Left ventricle myocardium superior (tissue), 1 donor: ENCODE measurements around the gene RANBP9. TPM values are rescaled to one million over a fixed set of nuclear protein-coding genes. Genes with fewer than 3 reads are reported as not detected.

Experiments
- ATAC-seq: fragments of 200-7000 bp; cut with Tn5 transposase; one replicate; pipeline ENCODE4 v1.9.1; 2020; ENCODE audit warnings: mild to moderate bottlenecking, moderate library complexity
- DNase-seq: peaks from one replicate; pipeline ENCODE4 v3.0.0-alpha.2; 2020
- intact Hi-C: fragments of 100-400 bp; cut with micrococcal nuclease; formaldehyde crosslinking; loops from one replicate; pipeline ENCODE4 v1.11.0; 2022
- total RNA-seq: library from RNA; stranded (reverse); fragmentation: NEBNext Ultra II Directional; extraction: Animal tissue kit (Norgen Biotek cat#: 25700); gene quantifications from one replicate; pipeline ENCODE4 v1.2.1, GENCODE V29; 2021
- donor health status: DM: no; HTN: yes; CAD: no; lungs with severe emphysema.

Gene RANBP9
- total RNA-seq, 1 donor from 2014 or later, result 31.9 TPM

DNA sequence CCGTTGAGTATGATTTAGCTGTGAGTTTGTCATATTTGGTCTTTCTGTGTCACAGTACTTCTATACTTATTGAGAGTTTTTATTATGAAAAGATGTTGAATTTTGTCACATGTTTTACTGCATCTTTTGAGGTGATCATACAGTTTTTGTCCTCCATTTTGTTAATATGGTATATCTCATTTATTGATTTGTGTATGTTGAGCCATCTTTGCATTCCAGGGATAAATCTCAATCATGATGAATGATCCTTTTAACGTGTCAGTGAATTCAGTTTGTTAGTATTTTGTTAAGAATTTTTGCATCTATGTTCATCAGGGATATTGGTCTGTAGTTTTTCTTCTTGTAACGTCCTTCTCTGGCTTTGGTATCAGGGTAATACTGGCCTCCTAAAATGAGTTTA is 133.7 kb downstream of the RANBP9 start:
- intact Hi-C loops, result no loop called here
- no peak for DNase-seq
- ATAC-seq, result no peak

DNA sequence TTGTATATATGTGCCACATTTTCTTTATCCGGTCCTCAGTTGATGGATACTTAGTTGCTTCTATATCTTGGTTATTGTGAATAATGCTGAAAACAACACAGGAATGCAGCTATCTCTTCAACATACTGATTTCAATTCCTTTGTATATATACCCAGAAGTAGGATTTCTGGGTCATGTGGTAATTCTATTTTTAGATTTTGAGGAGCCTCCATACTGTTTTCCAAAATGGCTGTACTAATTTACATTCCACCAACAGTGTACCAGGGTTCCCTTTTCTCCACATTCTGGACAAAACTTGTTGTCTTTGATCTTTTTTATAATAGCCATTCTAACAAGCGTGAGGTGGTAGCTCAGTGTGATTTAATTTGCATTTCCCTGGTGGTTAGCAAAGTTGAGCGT is 135.6 kb downstream of the RANBP9 start:
- DNase-seq (no peak), ATAC-seq (no peak)
- intact Hi-C loops, result no loop called here

DNA sequence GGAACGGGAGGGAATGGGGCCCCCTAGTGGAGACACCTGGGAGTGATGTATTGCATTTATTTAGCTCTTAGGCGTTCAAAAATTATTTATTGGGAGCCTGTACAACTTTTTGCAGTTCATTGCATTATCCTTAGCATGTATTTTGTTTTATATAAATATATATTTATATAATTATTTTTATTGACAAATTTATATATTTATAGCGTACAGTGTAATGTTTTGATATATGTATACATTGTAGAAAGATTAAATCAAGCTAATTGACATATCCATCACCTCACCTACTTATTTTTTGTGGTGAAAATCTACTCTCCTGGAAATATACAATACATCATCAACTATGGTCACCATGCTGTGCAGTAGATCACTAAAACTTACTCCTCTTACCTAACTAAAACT is 136.3 kb downstream of the RANBP9 start:
- no peak for ATAC-seq
- intact Hi-C loops, result no loop called here
- DNase-seq, result no peak

DNA sequence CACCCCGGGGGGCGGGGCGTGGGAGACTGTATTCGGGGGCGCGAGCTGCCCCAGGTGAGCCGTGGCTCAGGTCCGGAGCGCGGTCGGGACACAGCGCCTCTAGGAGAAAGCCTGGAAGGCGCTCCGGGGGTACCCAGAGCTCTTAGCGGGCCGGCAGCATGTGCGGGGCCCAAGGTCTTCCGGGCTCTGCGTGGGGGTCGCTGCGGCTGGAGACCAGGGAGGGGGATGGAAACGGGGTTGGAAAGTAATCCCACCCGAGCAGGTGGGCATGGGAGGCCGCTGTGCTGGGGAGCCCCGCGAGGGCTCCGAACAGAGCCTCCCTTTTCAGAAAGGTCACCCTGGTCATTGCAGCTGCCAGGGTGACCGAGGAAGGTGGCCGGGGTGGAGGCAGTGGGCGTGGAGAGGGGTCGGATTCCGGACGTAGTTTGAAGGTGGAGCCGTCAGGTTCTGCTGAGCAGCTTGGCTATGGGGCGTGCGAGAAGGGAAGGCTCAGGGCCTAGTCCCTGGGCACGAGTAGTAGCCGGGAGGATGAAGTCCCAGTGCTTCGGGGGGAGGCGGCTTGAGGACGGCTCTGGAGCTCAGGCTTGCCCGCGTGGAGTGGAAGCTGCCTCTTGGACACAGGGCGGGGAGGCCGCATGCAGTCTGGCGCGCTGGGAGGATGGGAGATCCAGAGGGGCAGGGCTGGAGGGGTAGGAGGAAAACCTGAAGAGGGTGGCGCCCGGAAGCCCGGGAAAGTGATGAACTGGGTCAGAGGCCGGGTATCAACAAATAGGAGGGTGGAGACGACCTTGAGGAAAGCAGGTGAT is 136.9 kb downstream of the RANBP9 start, which contains the start of gene SIRT5:
Gene SIRT5 (plus strand): TSS at position 31 of the 806 bp plus-strand sequence. CDS start 9,510 bp downstream, outside the sequence.
- intact Hi-C loops, result no loop called here
- ATAC-seq, result peak; percentile 71
- DNase-seq, result peak; percentile 86

DNA sequence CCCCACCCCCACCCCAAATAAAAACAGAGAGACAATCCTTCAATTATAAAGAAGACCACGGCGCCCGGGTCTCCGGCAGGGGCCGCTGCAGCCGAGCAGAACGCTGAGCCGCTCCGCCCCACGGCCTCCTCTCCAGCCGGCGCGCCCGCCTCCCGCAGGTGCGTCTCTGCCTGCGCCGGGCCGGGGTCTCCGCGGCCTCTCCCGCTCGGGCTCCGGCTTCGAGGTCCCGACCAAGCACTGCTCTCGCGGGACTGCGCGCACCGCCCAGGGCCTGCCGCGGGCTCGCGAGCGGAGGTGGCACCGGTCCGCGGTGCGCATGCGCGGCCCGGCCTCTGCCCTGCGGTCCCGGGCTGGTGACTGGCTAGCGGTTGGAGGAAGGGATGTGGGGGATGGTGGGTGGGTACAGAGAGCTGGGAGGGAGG is 137.5 kb downstream of the RANBP9 start:
- intact Hi-C loops, result no loop called here
- peak; percentile 95 for DNase-seq
- ATAC-seq, result peak; percentile 96

DNA sequence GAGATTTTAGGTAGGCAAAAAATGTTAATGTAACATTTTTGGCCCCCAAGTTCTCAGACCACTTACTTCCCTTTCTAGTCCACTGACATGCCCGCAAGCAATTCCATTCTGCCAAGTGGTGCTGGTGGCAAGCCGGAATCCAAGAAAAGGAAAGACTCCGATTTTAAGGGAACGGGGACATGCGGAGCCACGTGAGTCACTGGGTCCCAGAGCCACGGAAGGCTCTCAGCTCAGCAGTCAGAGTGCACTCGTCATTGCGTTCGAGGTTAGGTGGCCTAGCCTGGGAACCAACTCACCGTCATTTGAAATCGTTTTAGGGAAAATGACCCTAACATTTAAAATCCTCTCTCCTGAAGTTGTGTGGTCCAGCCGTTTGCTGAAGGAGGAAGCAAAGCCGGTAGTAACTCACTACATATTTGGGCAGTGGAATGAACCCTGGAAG is 137.9 kb downstream of the RANBP9 start:
- ATAC-seq (peak; percentile 5), DNase-seq (peak; percentile 40)
- intact Hi-C loops, result no loop called here

DNA sequence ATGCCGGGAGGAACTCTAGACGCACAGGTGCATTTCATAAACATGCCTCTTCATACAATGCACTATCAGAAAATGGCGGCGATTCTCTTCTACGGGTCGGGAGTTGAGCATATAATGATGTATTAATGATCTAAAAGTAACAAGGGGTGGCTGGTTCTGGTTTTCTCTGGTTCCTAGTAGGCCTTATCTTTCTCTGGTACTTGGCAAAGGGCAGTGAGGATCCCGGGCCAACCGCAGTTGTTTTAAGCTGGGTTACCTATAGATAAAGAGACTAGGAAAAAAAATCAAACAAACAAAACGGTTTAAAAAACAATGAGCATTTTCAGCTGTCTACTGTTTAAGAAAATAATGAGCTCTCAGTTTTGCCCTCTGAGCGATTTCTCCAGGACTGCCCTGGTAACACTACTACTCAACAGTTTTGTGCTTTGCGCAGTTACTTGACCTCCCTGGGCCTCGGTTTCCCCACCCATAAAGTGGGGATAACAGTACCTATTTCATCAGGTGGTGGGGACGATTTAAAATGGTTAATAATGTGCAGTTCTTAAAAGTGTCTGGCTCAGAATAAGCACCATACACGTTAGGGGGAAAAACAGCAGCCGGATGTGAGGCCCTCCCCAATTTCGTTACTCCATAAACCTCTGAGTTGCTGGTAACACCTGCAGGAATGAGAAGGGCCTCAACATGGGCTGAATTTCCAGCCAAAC is 138.5 kb downstream of the RANBP9 start:
- DNase-seq, result no peak
- intact Hi-C loops, result no loop called here
- ATAC-seq, result no peak

DNA sequence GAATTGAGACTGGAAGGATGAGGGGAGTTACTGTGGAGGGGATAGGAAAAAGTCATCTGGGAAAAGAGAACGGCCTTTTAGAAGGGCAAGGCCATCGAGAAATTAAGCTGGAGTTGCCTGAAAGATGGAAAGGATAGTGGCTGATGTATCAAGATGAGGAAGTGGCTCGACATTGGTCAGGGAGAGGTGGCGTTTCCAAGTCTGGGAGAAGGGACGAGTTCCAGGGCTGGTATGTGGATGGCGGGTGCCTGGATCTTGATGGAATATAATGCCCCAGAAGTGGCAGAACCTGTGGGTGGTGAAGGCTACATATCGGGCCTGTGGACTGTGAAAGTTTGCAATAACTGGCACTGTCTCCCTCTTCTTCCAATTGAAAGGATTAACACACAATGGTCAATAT is 139.4 kb downstream of the RANBP9 start:
- ATAC-seq (no peak), DNase-seq (no peak)
- intact Hi-C loops, result no loop called here

Other genes with a start within 250 kb of the RANBP9 start
- 33.7 TPM for gene GFOD1, start 224.2 kb downstream of the RANBP9 start, total RNA-seq
- 59.3 TPM for gene SIRT5, start 137.2 kb downstream of the RANBP9 start, total RNA-seq
- 50.2 TPM for gene NOL7, start 96.5 kb downstream of the RANBP9 start, total RNA-seq
- gene MCUR1, start 102.7 kb upstream of the RANBP9 start, total RNA-seq, result 30.8 TPM
- 0.10 TPM for gene RNF182, start 213.1 kb upstream of the RANBP9 start, total RNA-seq